Esophagus squamous epithelium (tissue), 4 donors: Measurements from ENCODE around the gene DCC.

Source experiments
- POLR2A ChIP-seq, 4 donors: fragments of 450-650 bp; IDR thresholded peaks; one replicate each; pipeline ENCODE4 v1.6.1; 2017; ENCODE audit warnings: antibody characterized with exemption in 4 of 4, mild to moderate bottlenecking in 4 of 4, moderate library complexity in 3 of 4
- TF ChIP-seq, protein P1 (sequence below), 6 experiments: fragments of 450-650 bp in 4 of 6; fragments of 200-600 bp in 2 of 6; sonication (generic) in 2 of 6; IDR thresholded peaks; one replicate each; pipeline ENCODE4 v1.5.1; 2016 to 2019; ENCODE audit warnings: antibody characterized with exemption in 6 of 6, mild to moderate bottlenecking in 4 of 6, moderate library complexity in 4 of 6

DNA sequence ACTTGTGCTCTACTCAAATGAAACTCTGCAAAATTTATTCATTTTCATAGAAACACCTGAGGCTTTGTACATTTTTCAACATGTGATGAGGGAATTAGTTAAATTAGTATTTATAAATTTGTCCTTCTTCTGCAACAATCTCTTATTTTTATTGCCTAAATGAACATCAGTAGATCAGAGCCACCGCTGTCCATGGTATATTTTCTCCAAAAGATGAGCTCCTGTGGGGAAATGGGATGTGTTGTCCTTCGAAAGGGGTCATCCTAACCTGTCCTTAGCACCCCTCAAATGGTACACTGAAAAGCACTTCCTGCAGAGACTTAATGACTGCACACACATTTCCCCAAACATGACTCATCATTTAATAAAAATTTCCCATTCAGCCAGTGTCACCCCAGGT, 1169.9 kb downstream of the DCC start:
- TF ChIP-seq, protein P1, sequence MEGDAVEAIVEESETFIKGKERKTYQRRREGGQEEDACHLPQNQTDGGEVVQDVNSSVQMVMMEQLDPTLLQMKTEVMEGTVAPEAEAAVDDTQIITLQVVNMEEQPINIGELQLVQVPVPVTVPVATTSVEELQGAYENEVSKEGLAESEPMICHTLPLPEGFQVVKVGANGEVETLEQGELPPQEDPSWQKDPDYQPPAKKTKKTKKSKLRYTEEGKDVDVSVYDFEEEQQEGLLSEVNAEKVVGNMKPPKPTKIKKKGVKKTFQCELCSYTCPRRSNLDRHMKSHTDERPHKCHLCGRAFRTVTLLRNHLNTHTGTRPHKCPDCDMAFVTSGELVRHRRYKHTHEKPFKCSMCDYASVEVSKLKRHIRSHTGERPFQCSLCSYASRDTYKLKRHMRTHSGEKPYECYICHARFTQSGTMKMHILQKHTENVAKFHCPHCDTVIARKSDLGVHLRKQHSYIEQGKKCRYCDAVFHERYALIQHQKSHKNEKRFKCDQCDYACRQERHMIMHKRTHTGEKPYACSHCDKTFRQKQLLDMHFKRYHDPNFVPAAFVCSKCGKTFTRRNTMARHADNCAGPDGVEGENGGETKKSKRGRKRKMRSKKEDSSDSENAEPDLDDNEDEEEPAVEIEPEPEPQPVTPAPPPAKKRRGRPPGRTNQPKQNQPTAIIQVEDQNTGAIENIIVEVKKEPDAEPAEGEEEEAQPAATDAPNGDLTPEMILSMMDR (IDR thresholded peaks at IDR 0.05) = no peak
- no peak for TF ChIP-seq POLR2A (IDR thresholded peaks at IDR 0.05)
